ENCODE measurements around the gene TNIK. TPM values are rescaled to one million over a fixed set of nuclear protein-coding genes. Genes with fewer than 3 reads are reported as not detected.

Gene TNIK
- total RNA-seq, 2 donors from 2014 or later: 9.0 to 11.6 TPM

DNA sequence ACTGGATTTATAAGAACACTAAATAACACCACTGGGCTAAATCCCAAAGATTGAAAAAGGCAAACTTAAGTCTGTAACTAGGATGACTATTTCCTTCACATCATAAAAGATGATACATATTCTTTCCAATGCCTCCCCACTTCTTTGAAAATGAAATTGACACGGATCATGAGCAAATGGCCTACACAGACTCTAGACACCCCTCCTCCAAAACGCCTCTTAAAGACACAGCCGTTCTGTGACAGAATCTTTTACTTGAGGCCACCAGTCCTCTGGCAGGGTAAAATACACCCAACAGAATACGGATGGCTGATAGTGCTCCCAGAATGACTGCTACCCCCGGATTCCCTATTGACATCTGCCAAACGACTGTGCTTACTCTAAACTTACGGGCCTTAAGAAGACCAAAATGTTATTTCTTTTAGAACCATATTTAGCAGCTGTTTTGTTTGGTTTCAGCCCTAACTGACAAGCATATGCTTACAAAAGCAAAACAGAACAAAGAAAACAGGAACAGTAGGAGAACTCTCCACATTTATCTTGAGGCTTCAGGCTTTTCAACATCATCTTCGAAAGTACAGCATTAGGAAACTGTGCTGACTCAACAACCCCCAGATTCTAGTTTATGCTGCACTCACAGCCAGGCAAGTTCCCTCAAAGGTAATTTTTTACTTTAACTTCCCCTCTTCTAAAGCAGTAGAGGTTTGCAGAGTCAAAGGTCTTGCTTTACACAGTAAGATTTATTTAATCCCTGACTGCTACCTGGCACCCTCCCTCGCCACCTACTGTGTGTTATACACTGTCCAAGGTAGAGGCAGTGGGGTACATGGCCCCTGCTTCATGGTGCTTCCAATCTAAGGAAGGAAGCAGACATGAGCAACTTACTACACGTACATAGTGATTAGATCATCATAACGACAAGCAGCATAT, 84.3 kb downstream of the TNIK start:
- Histone ChIP-seq H3K27ac (no peak overlapping the region), H3K4me3 (no peak overlapping the region), H3K36me3 (no peaks in the 10 kb centered on the region), H3K9me3 (no peaks in the 10 kb centered on the region), H3K27me3 (no peaks in the 10 kb centered on the region), H3K4me1 (peaks cover 0 to 31% of the 10 kb centered on the region in 2 donors)
- no peak for DNase-seq (ENCODE audit: low spot score)
- TF ChIP-seq CTCF (IDR thresholded peaks at IDR 0.05): no peak

DNA sequence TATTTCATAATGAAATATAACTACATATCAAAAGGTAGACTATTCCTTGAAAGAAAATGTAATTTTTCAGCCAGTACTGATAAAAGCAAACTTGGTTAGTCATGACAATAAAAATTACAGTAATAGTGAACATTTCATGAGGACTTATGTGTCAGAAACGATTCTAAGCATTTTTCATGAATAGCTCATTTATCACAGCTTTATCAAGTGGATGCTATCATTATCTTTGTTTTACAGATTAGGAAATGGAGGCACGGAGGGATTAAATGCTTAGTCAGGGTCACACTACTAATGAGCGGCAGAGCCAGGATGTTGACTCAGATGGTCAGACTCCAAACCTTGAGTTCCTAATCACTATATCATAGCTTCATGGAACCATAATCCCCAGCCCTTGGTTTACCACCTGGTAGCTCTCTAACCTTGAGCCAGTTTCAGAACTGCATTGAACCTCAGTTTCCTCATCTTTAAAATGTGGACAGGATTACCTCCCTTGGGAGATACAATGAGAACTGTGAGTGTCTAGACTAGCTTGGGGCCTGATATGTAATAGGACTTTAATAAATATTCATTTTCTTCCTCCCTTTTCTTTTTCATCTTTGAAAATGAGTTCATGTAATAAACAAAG, 85.4 kb downstream of the TNIK start:
- H3K27me3 ChIP-seq: no peaks in the 10 kb centered on the region
- H3K36me3 ChIP-seq: no peaks in the 10 kb centered on the region
- TF ChIP-seq CTCF (IDR thresholded peaks at IDR 0.05): no peak
- DNase-seq (ENCODE audit: low spot score): no peak
- H3K4me3 ChIP-seq: no peak overlapping the region
- H3K4me1 ChIP-seq: peaks cover 0 to 31% of the 10 kb centered on the region in 2 donors
- no peaks in the 10 kb centered on the region for H3K9me3 ChIP-seq
- no peak overlapping the region for H3K27ac ChIP-seq

DNA sequence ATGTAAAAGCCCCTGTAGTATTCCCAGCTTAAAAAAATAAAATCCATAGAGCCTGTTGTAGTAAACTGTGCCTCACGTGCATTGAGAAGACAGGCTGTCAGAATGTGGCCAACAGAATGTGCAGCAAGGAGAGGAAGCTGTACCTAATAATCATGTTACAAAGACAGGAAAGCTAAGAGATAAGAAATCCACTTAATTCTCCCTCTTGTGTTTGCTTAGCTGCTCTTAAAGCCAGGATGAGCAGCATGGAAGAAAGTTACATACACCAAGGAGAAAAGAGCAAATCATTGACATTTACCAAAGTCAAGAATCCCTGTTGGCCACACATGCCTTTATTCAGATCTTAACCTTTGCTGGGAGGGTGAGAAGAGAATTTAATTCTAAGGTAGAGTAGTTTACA, 85.9 kb downstream of the TNIK start:
- no peak overlapping the region for H3K4me3 ChIP-seq
- H3K27me3 ChIP-seq: no peaks in the 10 kb centered on the region
- DNase-seq (ENCODE audit: low spot score): no peak
- no peaks in the 10 kb centered on the region for H3K9me3 ChIP-seq
- peaks cover 0 to 31% of the 10 kb centered on the region in 2 donors for H3K4me1 ChIP-seq
- H3K36me3 ChIP-seq: no peaks in the 10 kb centered on the region
- no peak for TF ChIP-seq CTCF (IDR thresholded peaks at IDR 0.05)
- H3K27ac ChIP-seq: no peak overlapping the region

- peaks cover 0 to 31% of the 10 kb centered on the region in 2 donors for H3K4me1 ChIP-seq
Measured at GRCh38 chr3:171373711-171374110, 86.5 kb downstream of the TNIK start.

DNA sequence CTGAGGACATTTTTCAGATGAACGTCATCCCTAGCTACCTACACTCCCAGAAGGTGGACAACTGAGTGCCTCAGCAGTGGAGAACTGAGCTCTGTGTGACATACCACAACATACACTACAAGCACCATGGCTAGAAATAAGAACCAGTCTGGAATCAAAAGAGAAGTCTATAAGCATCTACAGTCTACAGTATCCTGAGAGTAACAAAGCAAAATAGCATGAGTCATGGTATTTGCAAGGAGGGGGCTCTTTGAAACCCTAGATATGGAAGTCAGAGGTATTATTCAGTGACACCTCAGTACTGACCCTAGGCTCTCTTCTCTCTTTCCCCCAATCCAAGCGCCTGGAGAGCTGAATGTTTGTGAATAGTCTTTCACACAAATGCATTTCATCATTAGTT, 87.5 kb downstream of the TNIK start:
- H3K4me1 ChIP-seq: peaks cover 0 to 31% of the 10 kb centered on the region in 2 donors
- no peak overlapping the region for H3K27ac ChIP-seq
- H3K36me3 ChIP-seq: no peaks in the 10 kb centered on the region
- no peaks in the 10 kb centered on the region for H3K9me3 ChIP-seq
- no peak overlapping the region for H3K4me3 ChIP-seq
- no peaks in the 10 kb centered on the region for H3K27me3 ChIP-seq
- TF ChIP-seq CTCF (IDR thresholded peaks at IDR 0.05): no peak
- no peak for DNase-seq (ENCODE audit: low spot score)

More at GRCh38 chr3:171373711-171374110, 86.5 kb downstream of the TNIK start:
- no peak overlapping the region for H3K27ac ChIP-seq
- no peak for TF ChIP-seq CTCF (IDR thresholded peaks at IDR 0.05)
- no peaks in the 10 kb centered on the region for H3K27me3 ChIP-seq
- DNase-seq (ENCODE audit: low spot score): no peak
- no peaks in the 10 kb centered on the region for H3K9me3 ChIP-seq
- H3K4me3 ChIP-seq: no peak overlapping the region
- no peaks in the 10 kb centered on the region for H3K36me3 ChIP-seq

Measured in right atrium auricular region (tissue), 2 donors.